GM12874 (cell line): Measurements from ENCODE around the gene LEP.

ENCODE experiments used
- CTCF ChIP-seq: IDR thresholded peaks from 2 replicates; pipeline ENCODE4 v1.5.1; 2011; ENCODE audit warnings: low read depth, mild to moderate bottlenecking, control low read depth, low read length, moderate library complexity; ENCODE audit not compliant: insufficient read depth

LEP gene

GRCh38 chr7:128215281-128215680 lies 25.8 kb upstream of the LEP start:
- TF ChIP-seq CTCF: no peak

GRCh38 chr7:128215739-128216138 lies 25.3 kb upstream of the LEP start:
- TF ChIP-seq CTCF: no peak

- TF ChIP-seq CTCF: no peak
Observed at GRCh38 chr7:128217030-128217805, 23.9 kb upstream of the LEP start.

- TF ChIP-seq CTCF: no peak
Observed at GRCh38 chr7:128217967-128218652, 23.0 kb upstream of the LEP start.

GRCh38 chr7:128219636-128220035 lies 21.4 kb upstream of the LEP start:
- no peak for TF ChIP-seq CTCF

- TF ChIP-seq CTCF: no peak
Observed at GRCh38 chr7:128221929-128222403, 19.1 kb upstream of the LEP start.

- no peak for TF ChIP-seq CTCF
Observed at GRCh38 chr7:128226132-128226980, 14.7 kb upstream of the LEP start.
